H1 (cell line): ENCODE data around the gene CHD6. TPM values are rescaled to one million over a fixed set of nuclear protein-coding genes. Genes with fewer than 3 reads are reported as not detected.

Experiments used
- CTCF ChIA-PET: fragments of 300-600 bp; sonication (Branson Sonifier 250); formaldehyde crosslinking; loops from one replicate; lab custom pipeline; 2021; ENCODE audit not compliant: partially characterized antibody; lab: Charles Lee
- POLR2A ChIA-PET: fragments of 300-600 bp; sonication (Branson Sonifier 250); formaldehyde crosslinking; loops from one replicate; lab custom pipeline; 2021; ENCODE audit warnings: inconsistent platforms; ENCODE audit not compliant: partially characterized antibody; lab: Charles Lee
- DNase-seq, 2 experiments: peaks; one replicate each; pipeline versions ENCODE4 v3.0.0 to v3.0.0-alpha.2; 2010 to 2022; ENCODE audit warnings: low spot score in 2 of 2, low read depth in 1 of 2, mixed read lengths in 1 of 2
- FAIRE-seq: peaks from 2 replicates; lab custom pipeline; 2011; peaks lifted over from hg19 to GRCh38; lab: Jason Lieb, UNC
- H2AFZ ChIP-seq: 2 replicates; pipeline ENCODE4 v1.8.1; 2012; ENCODE audit warnings: low read length, inconsistent platforms
- H2AK5ac ChIP-seq: 2 replicates; pipeline ENCODE4 v1.6.1; 2013; ENCODE audit warnings: low read depth, low read length
- H2BK120ac ChIP-seq: replicated peaks from 2 replicates; pipeline ENCODE3; 2013; ENCODE audit warnings: low read depth, low read length, inconsistent platforms
- H2BK12ac ChIP-seq: 2 replicates; pipeline ENCODE4 v1.6.1; 2013; ENCODE audit warnings: low read depth, low read length
- H2BK15ac ChIP-seq: 2 replicates; pipeline ENCODE4 v1.6.1; 2013; ENCODE audit warnings: low read length
- H2BK20ac ChIP-seq: 2 replicates; pipeline ENCODE4 v1.6.1; 2013; ENCODE audit warnings: low read length
- H2BK5ac ChIP-seq: 2 replicates; pipeline ENCODE4 v1.6.1; 2013; ENCODE audit warnings: low read depth, low read length
- H3K14ac ChIP-seq: 2 replicates; pipeline ENCODE4 v1.6.1; 2013; ENCODE audit warnings: inconsistent platforms; ENCODE audit not compliant: insufficient read length
- H3K18ac ChIP-seq: 2 replicates; pipeline ENCODE4 v1.6.1; 2013; ENCODE audit warnings: low read length; ENCODE audit errors: extremely low read depth
- H3K23ac ChIP-seq: 2 replicates; pipeline ENCODE4 v1.6.1; 2013; ENCODE audit warnings: inconsistent platforms; ENCODE audit not compliant: insufficient read length
- H3K23me2 ChIP-seq: 2 replicates; pipeline ENCODE4 v1.6.1; 2013; ENCODE audit warnings: low read depth, low read length
- H3K27ac ChIP-seq: 2 replicates; pipeline ENCODE4 v1.6.1; 2011; ENCODE audit warnings: low read depth, low read length, inconsistent platforms
- H3K27me3 ChIP-seq, 4 experiments: replicated peaks in 1 of 4; 1 replicate in 1 of 4; 2 replicates in 3 of 4; pipeline versions ENCODE4 v1.6.1 to v1.8.1; 2011 to 2013; ENCODE audit warnings: low read length in 3 of 4, mild to moderate bottlenecking in 3 of 4, inconsistent platforms in 2 of 4, mixed read lengths in 2 of 4, moderate library complexity in 1 of 4; ENCODE audit not compliant: control insufficient read depth in 3 of 4, insufficient read depth in 3 of 4; ENCODE audit errors: extremely low read depth in 1 of 4
- H3K36me3 ChIP-seq, 4 experiments: 2 replicates each; pipeline versions ENCODE4 v1.6.1 to v1.8.1; 2011 to 2013; ENCODE audit warnings: mild to moderate bottlenecking in 4 of 4, low read length in 3 of 4, moderate library complexity in 2 of 4, control low read depth in 1 of 4, inconsistent platforms in 1 of 4; ENCODE audit not compliant: insufficient read depth in 4 of 4, control insufficient read depth in 2 of 4
- H3K4ac ChIP-seq: replicated peaks from 2 replicates; pipeline ENCODE3; 2013; ENCODE audit warnings: low read length, low read depth, mixed read lengths, inconsistent platforms; ENCODE audit not compliant: insufficient read length
- H3K4me1 ChIP-seq, 4 experiments: replicated peaks in 1 of 4; 1 replicate in 1 of 4; 2 replicates in 3 of 4; pipeline versions ENCODE4 v1.6.1 to v1.8.1; 2011 to 2013; ENCODE audit warnings: low read length in 3 of 4, inconsistent platforms in 2 of 4, mixed read lengths in 1 of 4; ENCODE audit not compliant: insufficient read depth in 4 of 4, control insufficient read depth in 3 of 4
- H3K4me2 ChIP-seq, 2 experiments: 2 replicates each; pipeline versions ENCODE4 v1.6.1 to v1.8.1; 2011 to 2013; ENCODE audit warnings: low read depth in 2 of 2, low read length in 2 of 2, control low read depth in 1 of 2, inconsistent platforms in 1 of 2, mild to moderate bottlenecking in 1 of 2; ENCODE audit not compliant: insufficient read depth in 1 of 2
- H3K4me3 ChIP-seq, 4 experiments: fragments of 200-600, 300-600 bp in 1 of 4; sonication (generic), shearing (Covaris generic), sonication (Bioruptor Twin) in 1 of 4; 2 replicates each; pipeline versions ENCODE4 v1.5.1 to v1.8.1; 2011 to 2016; ENCODE audit warnings: low read length in 4 of 4, low read depth in 3 of 4, control low read depth in 2 of 4, inconsistent platforms in 2 of 4, mild to moderate bottlenecking in 2 of 4, mixed read lengths in 1 of 4, moderate library complexity in 1 of 4; ENCODE audit not compliant: insufficient read depth in 2 of 4; ENCODE audit errors: extremely low read depth in 1 of 4
- H3K56ac ChIP-seq: replicated peaks from 2 replicates; pipeline ENCODE3; 2013; ENCODE audit warnings: low read depth, mild to moderate bottlenecking, mixed read lengths, low read length, inconsistent platforms; ENCODE audit not compliant: insufficient read length
- H3K79me1 ChIP-seq: 2 replicates; pipeline ENCODE4 v1.6.1; 2013; ENCODE audit warnings: low read depth, low read length, control low read depth
- H3K79me2 ChIP-seq, 2 experiments: 2 replicates each; pipeline versions ENCODE4 v1.6.1 to v1.8.1; 2012 to 2013; ENCODE audit warnings: low read length in 2 of 2, mild to moderate bottlenecking in 2 of 2, inconsistent platforms in 1 of 2; ENCODE audit not compliant: insufficient read depth in 2 of 2, control insufficient read depth in 1 of 2
- H3K9ac ChIP-seq, 4 experiments: replicated peaks in 1 of 4; 1 replicate in 1 of 4; 2 replicates in 3 of 4; pipeline versions ENCODE4 v1.6.1 to v1.8.1; 2011 to 2013; ENCODE audit warnings: low read depth in 3 of 4, low read length in 3 of 4, control low read depth in 2 of 4, mild to moderate bottlenecking in 2 of 4, moderate library complexity in 2 of 4, inconsistent platforms in 1 of 4; ENCODE audit errors: extremely low read depth in 1 of 4
- H3K9me3 ChIP-seq, 2 experiments: 2 replicates each; pipeline versions ENCODE4 v1.6.1 to v1.8.1; 2012 to 2013; ENCODE audit warnings: mild to moderate bottlenecking in 2 of 2, moderate library complexity in 2 of 2, control low read depth in 1 of 2, inconsistent platforms in 1 of 2, low read depth in 1 of 2, low read length in 1 of 2, mixed read lengths in 1 of 2; ENCODE audit not compliant: insufficient read depth in 2 of 2
- H4K20me1 ChIP-seq, 2 experiments: replicated peaks in 1 of 2; 2 replicates each; pipeline versions ENCODE3 to v1.8.1; 2011 to 2013; ENCODE audit warnings: inconsistent platforms in 2 of 2, low read length in 2 of 2, mild to moderate bottlenecking in 1 of 2; ENCODE audit not compliant: insufficient read depth in 2 of 2, control insufficient read depth in 1 of 2
- H4K5ac ChIP-seq: 2 replicates; pipeline ENCODE4 v1.6.1; 2013; ENCODE audit warnings: low read length, low read depth, mixed read lengths, inconsistent platforms; ENCODE audit not compliant: insufficient read length
- H4K8ac ChIP-seq: 2 replicates; pipeline ENCODE4 v1.8.0; 2013; ENCODE audit warnings: mild to moderate bottlenecking, moderate library complexity, low read length, inconsistent platforms; ENCODE audit not compliant: insufficient read depth; ENCODE audit errors: extremely low read depth
- H4K91ac ChIP-seq: replicated peaks from 2 replicates; pipeline ENCODE3; 2013; ENCODE audit warnings: low read length, mixed read lengths, inconsistent platforms; ENCODE audit not compliant: insufficient read length
- BRCA1 ChIP-seq: IDR thresholded peaks from 2 replicates; pipeline ENCODE4 v1.6.1; 2012; ENCODE audit warnings: low read depth, low read length, improper control_type of control experiment
- CBX8 ChIP-seq: fragments of 300-800, 300-1000 bp; sonication (generic); IDR thresholded peaks from 2 replicates; pipeline ENCODE4 v1.7.1; 2016; ENCODE audit warnings: low read depth, low read length, borderline replicate concordance
- CHD2 ChIP-seq: IDR thresholded peaks from 2 replicates; pipeline ENCODE4 v1.6.1; 2012; ENCODE audit warnings: low read length, improper control_type of control experiment
- EP300 ChIP-seq, 2 experiments: IDR thresholded peaks; 1 replicate in 1 of 2; 2 replicates in 1 of 2; pipeline ENCODE4 v1.6.1; 2011 to 2012; ENCODE audit warnings: low read depth in 2 of 2, low read length in 2 of 2, mild to moderate bottlenecking in 2 of 2, borderline replicate concordance in 1 of 2, inconsistent platforms in 1 of 2, moderate library complexity in 1 of 2
- JUND ChIP-seq: IDR thresholded peaks from 2 replicates; pipeline ENCODE4 v1.6.1; 2011; ENCODE audit warnings: mild to moderate bottlenecking, improper control_type of control experiment, low read length
- POLR2A ChIP-seq, 2 experiments: IDR thresholded peaks; 1 replicate in 1 of 2; 2 replicates in 1 of 2; pipeline ENCODE4 v1.6.1; 2011; ENCODE audit warnings: low read depth in 2 of 2, low read length in 2 of 2, mild to moderate bottlenecking in 2 of 2; ENCODE audit errors: control extremely low read depth in 1 of 2
- POLR2AphosphoS5 ChIP-seq: IDR thresholded peaks from 2 replicates; pipeline ENCODE4 v1.6.1; 2011; ENCODE audit warnings: low read depth, low read length
- RBBP5 ChIP-seq: IDR thresholded peaks from 2 replicates; pipeline ENCODE4 v1.7.1; 2012; ENCODE audit warnings: low read depth, mild to moderate bottlenecking, inconsistent platforms, low read length, moderate library complexity, borderline replicate concordance
- RFX5 ChIP-seq: IDR thresholded peaks from 2 replicates; pipeline ENCODE4 v1.6.1; 2011; ENCODE audit warnings: low read depth, low read length, improper control_type of control experiment, borderline replicate concordance
- RXRA ChIP-seq: IDR thresholded peaks from 2 replicates; pipeline ENCODE4 v1.6.1; 2011; ENCODE audit warnings: low read depth, mild to moderate bottlenecking, low read length, moderate library complexity; ENCODE audit not compliant: insufficient read depth
- SP2 ChIP-seq: IDR thresholded peaks from 2 replicates; pipeline ENCODE4 v1.6.1; 2012; ENCODE audit warnings: mild to moderate bottlenecking, low read length, inconsistent platforms
- SRF ChIP-seq: IDR thresholded peaks from 2 replicates; pipeline ENCODE4 v1.6.1; 2011; ENCODE audit warnings: mild to moderate bottlenecking, low read depth, low read length, moderate library complexity
- TAF1 ChIP-seq: IDR thresholded peaks from 2 replicates; pipeline ENCODE4 v1.6.1; 2011; ENCODE audit warnings: mild to moderate bottlenecking, low read depth, low read length
- TAF7 ChIP-seq: optimal IDR thresholded peaks from 2 replicates; pipeline ENCODE3; 2011; ENCODE audit warnings: low read depth, mild to moderate bottlenecking, inconsistent platforms, low read length, moderate library complexity, borderline replicate concordance
- YY1 ChIP-seq: IDR thresholded peaks from 2 replicates; pipeline ENCODE4 v1.6.1; 2011; ENCODE audit warnings: low read depth, mild to moderate bottlenecking, low read length
- ZNF274 ChIP-seq: IDR thresholded peaks from 2 replicates; pipeline ENCODE4 v1.7.0; 2012; ENCODE audit warnings: low read length, borderline replicate concordance; ENCODE audit errors: extremely low read depth
- polyA plus RNA-seq, 7 experiments: library from polyadenylated mRNA; depleted of rRNA in 3 of 7; stranded (reverse) in 5 of 7; unstranded in 2 of 7; fragments of >200 nt in 5 of 7; fragments of 200-250 nt in 2 of 7; gene quantifications; 1 replicate in 5 of 7; 2 replicates in 1 of 7; 4 replicates in 1 of 7; pipeline versions ENCODE4 v1.2.1 to v1.2.3, GENCODE V29; 2011 to 2013; ENCODE audit warnings: missing spikeins in 2 of 7, mixed read lengths in 2 of 7
- total RNA-seq: library from RNA; stranded (reverse); fragmentation: NEBNext Ultra II Directional; extraction: Animal tissue kit (Norgen Biotek cat#: 25700); gene quantifications from 2 replicates; pipeline ENCODE4 v1.2.1, GENCODE V29; 2021

The CHD6 gene
- total and polyA plus RNA-seq, 2 of the 8 experiments (the other 6 are each of a cell fraction or from before 2014, with no cell fraction given): 11.1 to 62.9 TPM

- H3K23ac ChIP-seq: no peak overlapping the region
- DNase-seq (no peak), FAIRE-seq (no peak)
- H3K14ac ChIP-seq: no peak overlapping the region
- H2BK12ac ChIP-seq: no peak overlapping the region
- H3K18ac ChIP-seq: no peak overlapping the region
- H3K9me3 ChIP-seq: no peaks in the 10 kb centered on the region; a peak in 1 of 4 replicates
- H3K23me2 ChIP-seq: no peaks in the 10 kb centered on the region
- no peaks in the 10 kb centered on the region for H3K27me3 ChIP-seq
- peaks cover 7 to 22% of the 10 kb centered on the region in 2 experiments for H4K20me1 ChIP-seq
- TF ChIP-seq RFX5: no peak
- no peak for TF ChIP-seq SRF
- no peak for TF ChIP-seq ZNF274
- no peak for TF ChIP-seq EP300 (IDR thresholded peaks at IDR 0.05; ENCODE audit: borderline replicate concordance in 1 of 2, low read depth in 2 of 2, low read length in 2 of 2)
- no peak for TF ChIP-seq POLR2A (IDR thresholded peaks at IDR 0.05; ENCODE audit: control extremely low read depth in 1 of 2, low read depth in 2 of 2, low read length in 2 of 2)
- TF ChIP-seq JUND: no peak
- no peak for TF ChIP-seq RBBP5
- TF ChIP-seq RXRA: no peak
- no peak for TF ChIP-seq YY1
- TF ChIP-seq SP2: no peak
- no peak for TF ChIP-seq TAF1
- TF ChIP-seq CHD2: no peak
- no peak for TF ChIP-seq BRCA1
- no peak for TF ChIP-seq POLR2AphosphoS5
- TF ChIP-seq TAF7: no peak
- TF ChIP-seq CBX8: no peak
- no peak overlapping the region for H2BK5ac ChIP-seq
- peaks cover 25% of the 10 kb centered on the region for H3K79me1 ChIP-seq
- ChIA-PET POLR2A (interaction anchor here (1.0 to 2.9 kb wide), 2 partner anchors 12 to 47 kb away, joined by 3 to 8 read pairs; partner anchors contain the start of gene CHD6), CTCF (no interaction called here)
- H2BK20ac ChIP-seq: no peak overlapping the region
- no peak overlapping the region for H2BK15ac ChIP-seq
- H2BK120ac ChIP-seq: no peak overlapping the region
- H4K5ac ChIP-seq: no peak overlapping the region
- H3K4ac ChIP-seq: no peak overlapping the region
- H3K36me3 ChIP-seq: no peaks in the 10 kb centered on the region
- no peak overlapping the region for H3K9ac ChIP-seq
- no peak overlapping the region for H3K4me3 ChIP-seq
- H2AK5ac ChIP-seq: no peak overlapping the region
- no peak overlapping the region for H3K56ac ChIP-seq
- no peak overlapping the region for H4K8ac ChIP-seq
- no peak overlapping the region for H2AFZ ChIP-seq
- H3K4me2 ChIP-seq: no peak overlapping the region
- H3K4me1 ChIP-seq: peaks cover 2 to 15% (median 7%) of the 10 kb centered on the region in 4 experiments
- H3K79me2 ChIP-seq: peaks cover 38 to 99% of the 10 kb centered on the region in 2 experiments
- no peak overlapping the region for H3K27ac ChIP-seq
- H4K91ac ChIP-seq: no peak overlapping the region
Observed at GRCh38 chr20:41570557-41570956, 47.6 kb downstream of the CHD6 start.
